ENCODE results near the gene C3orf80.
"Not testable (repeated sequence)": the region's sequence is repeated elsewhere in the genome, so short reads cannot be mapped to it uniquely, and the experiment has no call there.

C3orf80 gene

DNA sequence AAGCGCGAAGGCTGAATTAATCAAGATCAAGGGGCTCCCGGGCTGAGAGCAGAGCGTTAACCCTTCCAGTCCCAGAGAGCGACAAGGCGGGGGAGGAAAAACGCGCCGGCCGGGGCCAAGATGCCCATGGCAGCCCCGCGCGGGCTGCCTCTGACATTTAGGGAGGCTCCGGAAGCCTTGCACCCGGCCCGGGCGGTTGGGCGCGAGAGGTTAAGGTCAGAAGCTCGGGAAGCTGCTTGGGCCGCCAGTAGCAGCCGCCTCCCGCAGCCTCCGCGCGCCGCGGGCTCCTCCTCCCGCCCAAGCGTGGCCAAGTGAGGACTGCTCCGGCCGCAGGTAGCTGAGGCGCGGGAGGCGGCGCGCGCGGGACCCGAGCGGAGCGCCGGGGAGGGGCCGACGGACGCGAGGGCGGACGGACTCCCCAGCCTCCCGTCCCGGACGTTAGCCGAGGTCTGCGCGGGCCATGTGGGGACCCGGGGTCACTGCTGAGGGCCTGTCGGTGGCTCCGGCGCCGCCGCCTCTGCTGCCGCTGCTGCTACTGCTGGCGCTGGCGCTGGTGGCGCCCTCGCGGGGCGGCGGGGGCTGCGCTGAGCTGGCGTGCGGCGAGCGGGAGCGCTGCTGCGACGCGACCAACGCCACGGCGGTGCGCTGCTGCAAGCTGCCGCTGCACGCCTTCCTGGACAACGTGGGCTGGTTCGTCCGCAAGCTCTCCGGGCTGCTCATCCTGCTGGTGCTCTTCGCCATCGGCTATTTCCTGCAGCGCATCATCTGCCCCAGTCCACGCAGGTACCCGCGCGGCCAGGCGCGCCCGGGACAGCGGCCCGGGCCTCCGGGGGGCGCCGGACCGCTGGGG lies at the start of gene C3orf80:
Gene C3orf80, plus strand, starts transcription at position 247 of the 850 bp plus-strand sequence. Its CDS starts 214 bp downstream, at position 461.
- Mint-ChIP-seq H3K27ac (peak within 1 kb of the TSS; percentile 85), H3K27me3 (peaks cover 41 to 52% of the 10 kb centered on the region in 2 donors), H3K9me3 (no peaks in the 10 kb centered on the region), H3K4me3 (peak within 1 kb of the TSS; percentile 77 to 84), H3K36me3 (peaks cover 0 to 3% of the 10 kb centered on the region in 2 donors), H3K4me1 (peaks cover 16 to 23% of the 10 kb centered on the region in 2 donors)
- peak; percentile 32 for DNase-seq
- ATAC-seq (replicated peaks) = peak; percentile 82 to 84

DNA sequence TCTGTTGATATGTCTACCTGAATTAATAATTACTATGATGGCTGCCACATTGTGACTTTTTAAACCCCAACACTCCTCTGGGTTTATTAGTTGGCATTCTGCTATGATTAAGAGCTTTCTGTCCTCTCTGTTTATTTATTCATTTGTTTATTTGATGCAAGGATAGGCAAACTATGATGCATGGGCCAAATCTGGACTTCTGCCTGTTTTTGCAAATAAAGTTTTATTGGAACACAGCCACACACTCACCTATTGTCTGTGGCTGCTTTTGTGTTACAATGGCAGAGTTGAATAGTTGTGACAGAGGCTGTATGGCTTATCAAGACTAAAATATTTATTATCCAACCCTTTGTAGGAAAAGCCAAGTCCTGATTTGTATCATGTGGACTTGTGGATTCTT lies 48.3 kb upstream of the C3orf80 start:
- DNase-seq = no peak
- peaks cover 0 to 3% of the 10 kb centered on the region in 2 donors for H3K9me3 Mint-ChIP-seq
- H3K27ac Mint-ChIP-seq = no peak overlapping the region
- no peaks in the 10 kb centered on the region for H3K36me3 Mint-ChIP-seq
- H3K4me1 Mint-ChIP-seq = no peaks in the 10 kb centered on the region
- H3K27me3 Mint-ChIP-seq = peaks cover 7 to 8% of the 10 kb centered on the region in 2 donors
- no peak for ATAC-seq (replicated peaks)
- H3K4me3 Mint-ChIP-seq = no peak overlapping the region

DNA sequence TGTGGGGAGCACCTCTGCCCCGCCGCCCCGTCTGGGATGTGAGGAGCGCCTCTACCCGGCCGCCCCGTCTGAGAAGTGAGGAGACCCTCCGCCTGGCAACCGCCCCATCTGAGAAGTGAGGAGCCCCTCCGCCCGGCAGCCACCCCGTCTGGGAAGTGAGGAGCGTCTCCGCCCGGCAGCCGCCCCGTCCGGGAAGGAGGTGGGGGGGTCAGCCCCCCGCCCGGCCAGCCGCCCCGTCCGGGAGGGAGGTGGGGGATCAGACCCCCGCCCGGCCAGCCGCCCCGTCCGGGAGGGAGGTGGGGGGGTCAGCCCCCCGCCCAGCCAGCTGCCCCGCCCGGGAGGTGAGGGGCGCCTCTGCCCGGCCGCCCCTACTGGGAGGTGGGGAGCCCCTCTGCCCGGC lies 46.6 kb upstream of the C3orf80 start:
- H3K4me3 Mint-ChIP-seq; H3K36me3 Mint-ChIP-seq; H3K27ac Mint-ChIP-seq; ATAC-seq (replicated peaks); DNase-seq; H3K27me3 Mint-ChIP-seq; H3K9me3 Mint-ChIP-seq; H3K4me1 Mint-ChIP-seq: not testable (repeated sequence)

DNA sequence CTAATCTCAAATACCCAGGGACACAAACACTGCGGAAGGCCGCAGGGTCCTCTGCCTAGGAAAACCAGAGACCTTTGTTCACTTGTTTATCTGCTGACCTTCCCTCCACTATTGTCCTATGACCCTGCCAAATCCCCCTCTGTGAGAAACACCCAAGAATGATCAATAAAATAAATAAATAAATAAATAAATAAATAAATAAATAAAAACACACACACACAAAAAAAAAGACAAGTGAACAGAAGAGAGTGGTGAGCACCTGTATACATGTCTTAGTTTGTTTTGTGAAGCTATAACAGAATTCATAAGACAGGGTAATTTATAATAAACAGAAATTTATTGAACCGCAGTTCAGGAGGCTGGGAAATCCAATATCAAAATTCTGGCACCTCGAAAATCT lies 45.8 kb upstream of the C3orf80 start:
- H3K9me3 Mint-ChIP-seq; H3K36me3 Mint-ChIP-seq; ATAC-seq (replicated peaks); H3K27ac Mint-ChIP-seq; DNase-seq; H3K4me3 Mint-ChIP-seq; H3K27me3 Mint-ChIP-seq; H3K4me1 Mint-ChIP-seq: not testable (repeated sequence)

DNA sequence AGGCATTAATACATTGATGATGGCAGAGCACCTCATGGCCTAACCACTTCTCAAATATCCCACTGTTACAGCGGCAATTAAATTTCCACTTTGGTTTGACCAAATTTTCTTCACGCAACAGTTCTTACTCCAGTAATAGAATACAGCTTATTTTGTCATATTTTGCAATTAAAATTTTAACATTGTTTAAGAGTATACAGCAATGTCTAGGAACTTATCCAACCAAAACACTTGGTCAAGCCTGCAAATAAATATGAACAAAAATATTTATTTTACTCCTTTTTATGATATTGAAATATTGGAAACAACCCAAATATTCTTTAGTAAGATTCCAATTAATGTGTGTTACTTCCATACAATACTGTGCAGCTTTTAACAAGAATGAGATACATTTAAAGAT lies 45.3 kb upstream of the C3orf80 start:
- H3K4me1 Mint-ChIP-seq = peaks cover 0 to 1% of the 10 kb centered on the region in 2 donors
- no peaks in the 10 kb centered on the region for H3K36me3 Mint-ChIP-seq
- H3K4me3 Mint-ChIP-seq = no peak overlapping the region
- DNase-seq (no peak), ATAC-seq (replicated peaks) (no peak)
- peaks cover 0 to 3% of the 10 kb centered on the region in 2 donors for H3K9me3 Mint-ChIP-seq
- no peak overlapping the region for H3K27ac Mint-ChIP-seq
- peaks cover 7 to 8% of the 10 kb centered on the region in 2 donors for H3K27me3 Mint-ChIP-seq

DNA sequence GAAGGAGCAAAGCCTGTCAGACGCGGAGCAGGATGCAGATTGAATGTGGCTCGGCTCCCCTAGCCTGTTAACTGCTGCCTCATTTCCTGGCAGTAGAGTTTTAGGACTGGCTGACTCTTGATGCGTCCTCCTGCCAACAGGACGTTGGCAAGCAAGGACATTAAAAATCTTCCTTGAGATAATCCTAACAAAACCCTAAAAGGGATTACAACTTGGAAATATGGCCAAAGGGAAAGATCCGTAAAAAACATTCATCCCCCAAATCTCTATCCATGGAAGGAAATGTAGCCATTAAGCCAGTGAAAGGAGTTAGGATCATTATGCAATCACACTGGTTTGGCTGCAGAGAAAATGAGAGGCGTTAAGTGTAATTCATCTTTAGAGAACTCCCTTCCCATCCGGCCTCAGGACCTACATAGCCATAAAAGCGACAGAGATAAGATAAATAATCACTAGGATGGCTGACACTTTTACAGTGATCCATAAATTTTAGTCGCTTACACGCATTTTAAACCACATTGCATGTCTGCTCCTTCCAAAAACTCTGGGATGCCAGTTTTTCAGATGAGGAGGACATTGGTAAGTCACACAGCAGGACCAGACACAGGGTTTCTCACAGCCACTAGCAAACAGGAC lies 44.5 kb upstream of the C3orf80 start:
- Mint-ChIP-seq H3K4me3 (no peak overlapping the region), H3K27me3 (peaks cover 7 to 8% of the 10 kb centered on the region in 2 donors), H3K27ac (no peak overlapping the region), H3K9me3 (peaks cover 0 to 3% of the 10 kb centered on the region in 2 donors), H3K36me3 (no peaks in the 10 kb centered on the region), H3K4me1 (peaks cover 0 to 1% of the 10 kb centered on the region in 2 donors)
- DNase-seq = no peak
- no peak for ATAC-seq (replicated peaks)

DNA sequence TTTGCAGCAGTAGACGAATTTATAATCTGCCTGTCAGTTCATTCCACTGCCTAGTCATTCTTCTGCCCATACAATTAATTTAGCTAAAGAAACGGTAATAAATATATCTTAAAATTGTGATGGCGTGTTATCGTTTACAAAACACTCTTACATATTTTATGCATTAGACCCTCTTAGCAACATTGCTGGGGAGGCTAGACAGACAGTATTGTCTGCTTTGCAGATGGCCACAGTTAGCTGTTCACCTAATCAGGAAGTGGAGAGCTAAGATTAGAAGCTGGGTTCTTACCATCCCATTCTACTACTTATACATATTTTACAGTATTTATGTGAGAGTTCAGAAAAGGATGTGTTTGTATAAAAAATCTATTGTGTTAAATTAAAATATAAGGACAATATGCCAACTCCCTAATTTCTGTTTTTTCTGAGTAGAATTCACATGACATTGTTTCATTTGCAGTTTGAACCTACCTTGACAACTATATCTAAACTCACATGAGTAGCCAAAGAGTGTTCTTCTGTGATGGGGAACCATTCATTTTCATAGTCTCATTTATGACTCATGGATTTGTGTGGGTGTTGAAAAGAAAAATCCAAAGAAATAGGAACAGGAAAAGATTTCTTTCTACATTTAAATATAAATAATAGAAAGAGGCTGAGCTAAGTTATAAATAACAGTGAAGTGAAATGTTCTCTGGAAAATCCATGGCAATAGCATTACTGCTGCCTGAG lies 41.7 kb upstream of the C3orf80 start:
- no peak overlapping the region for H3K4me3 Mint-ChIP-seq
- DNase-seq = no peak
- no peak for ATAC-seq (replicated peaks)
- H3K36me3 Mint-ChIP-seq = no peaks in the 10 kb centered on the region
- peaks cover 0 to 1% of the 10 kb centered on the region in 2 donors for H3K4me1 Mint-ChIP-seq
- H3K9me3 Mint-ChIP-seq = no peaks in the 10 kb centered on the region
- H3K27me3 Mint-ChIP-seq = peaks cover 8 to 9% of the 10 kb centered on the region in 2 donors
- no peak overlapping the region for H3K27ac Mint-ChIP-seq

DNA sequence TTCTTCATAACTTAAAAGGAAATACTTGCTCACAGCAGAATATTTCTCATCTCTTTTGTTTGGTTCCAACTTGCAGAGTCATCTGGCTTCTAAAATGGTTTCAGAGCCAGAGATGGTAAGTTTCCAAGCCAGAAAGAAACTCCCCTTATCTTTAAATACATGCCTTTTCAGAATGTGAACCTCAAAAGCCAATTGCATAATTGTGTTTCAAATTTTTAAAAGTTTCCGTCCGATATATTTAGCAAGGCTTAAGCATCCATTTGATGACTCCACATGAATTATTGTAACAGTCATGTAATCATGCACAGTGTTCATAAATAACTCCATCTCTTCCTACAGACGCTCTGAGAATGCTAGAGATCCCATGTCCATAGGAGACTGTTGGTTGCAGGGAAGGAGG lies 40.6 kb upstream of the C3orf80 start:
- H3K27me3 Mint-ChIP-seq = peaks cover 8 to 10% of the 10 kb centered on the region in 2 donors
- H3K4me1 Mint-ChIP-seq = peaks cover 0 to 1% of the 10 kb centered on the region in 2 donors
- no peak overlapping the region for H3K4me3 Mint-ChIP-seq
- no peaks in the 10 kb centered on the region for H3K36me3 Mint-ChIP-seq
- no peaks in the 10 kb centered on the region for H3K9me3 Mint-ChIP-seq
- no peak overlapping the region for H3K27ac Mint-ChIP-seq
- ATAC-seq (replicated peaks) (no peak), DNase-seq (no peak)

DNA sequence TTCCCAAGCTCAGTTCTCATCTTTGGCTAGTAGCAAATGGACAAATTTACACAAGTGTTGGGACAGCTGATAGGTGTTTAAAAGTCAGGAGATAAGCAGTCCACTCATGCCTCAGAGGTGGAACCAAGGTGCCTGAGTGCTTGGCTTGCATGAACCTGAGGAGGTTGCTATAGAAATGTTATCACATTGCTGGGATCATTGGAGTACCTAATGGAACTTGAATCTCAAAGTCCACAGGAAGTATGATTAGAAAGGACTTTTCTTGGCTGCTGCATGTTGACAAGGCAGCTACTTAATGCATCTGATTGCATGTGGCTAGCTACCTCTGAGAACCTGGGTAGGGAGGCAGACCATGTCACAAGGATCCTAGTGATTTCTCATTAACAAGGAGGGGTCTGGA lies 39.5 kb upstream of the C3orf80 start:
- DNase-seq (no peak), ATAC-seq (replicated peaks) (no peak)
- H3K27me3 Mint-ChIP-seq = peaks cover 3 to 6% of the 10 kb centered on the region in 2 donors
- H3K9me3 Mint-ChIP-seq = no peaks in the 10 kb centered on the region
- H3K4me1 Mint-ChIP-seq = peaks cover 0 to 1% of the 10 kb centered on the region in 2 donors
- no peaks in the 10 kb centered on the region for H3K36me3 Mint-ChIP-seq
- H3K27ac Mint-ChIP-seq = no peak overlapping the region
- H3K4me3 Mint-ChIP-seq = no peak overlapping the region

DNA sequence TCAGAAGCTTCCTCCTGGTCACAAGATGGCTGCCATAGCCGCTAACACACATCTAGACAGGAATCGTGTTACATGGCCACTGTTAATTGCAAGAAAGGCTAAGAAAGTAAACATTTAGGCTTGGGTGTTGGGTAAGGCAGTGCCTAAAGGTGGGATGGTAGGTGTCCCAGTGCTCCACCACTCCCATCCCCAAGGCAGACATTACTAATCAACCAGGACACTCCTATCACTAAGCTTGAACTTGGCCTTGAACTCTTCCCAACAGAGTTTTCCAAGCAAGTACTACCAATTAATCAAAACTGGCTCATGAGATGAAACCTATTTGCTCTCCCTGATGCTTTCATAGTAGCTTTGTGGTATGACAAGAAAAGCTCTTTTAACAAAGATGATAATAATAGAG lies 37.9 kb upstream of the C3orf80 start:
- Mint-ChIP-seq H3K27ac (no peak overlapping the region), H3K4me3 (no peak overlapping the region), H3K9me3 (no peaks in the 10 kb centered on the region), H3K27me3 (peaks cover 0 to 3% of the 10 kb centered on the region in 2 donors), H3K36me3 (no peaks in the 10 kb centered on the region), H3K4me1 (peaks cover 0 to 1% of the 10 kb centered on the region in 2 donors)
- no peak for DNase-seq
- ATAC-seq (replicated peaks) = no peak

DNA sequence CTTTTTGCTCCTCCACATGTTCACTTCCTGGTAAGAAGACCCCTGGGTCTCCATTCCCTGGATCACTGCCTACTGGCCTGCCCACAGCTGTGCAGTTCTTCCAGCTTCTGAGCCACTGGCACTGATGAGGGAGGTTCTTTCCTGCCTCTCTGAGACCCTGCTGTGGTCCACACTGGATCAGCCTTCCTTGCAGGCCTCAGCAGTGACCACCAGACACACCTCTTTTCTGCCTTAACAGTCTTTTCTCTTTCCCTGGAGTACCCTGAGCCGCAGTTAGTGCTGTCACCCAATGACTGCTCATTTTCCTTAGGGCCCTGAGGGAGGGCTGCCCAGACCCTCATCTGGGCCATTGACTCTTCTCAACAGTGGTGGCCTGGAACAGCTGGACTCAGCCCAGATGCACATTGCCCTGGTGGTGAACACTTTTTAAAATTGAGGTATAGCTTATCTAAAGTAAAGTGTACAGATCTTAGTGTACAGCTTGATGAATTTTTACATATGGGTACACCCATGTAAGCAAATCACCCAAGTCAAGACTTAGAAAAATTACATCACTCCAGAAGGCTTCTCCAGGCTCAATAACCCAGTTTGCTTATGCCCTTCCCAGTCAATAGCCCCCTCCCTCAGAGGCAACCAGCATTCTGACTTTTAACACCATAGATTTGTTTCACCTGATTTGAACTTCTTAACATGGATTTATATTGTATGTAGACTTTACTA lies 32.8 kb upstream of the C3orf80 start:
- H3K36me3 Mint-ChIP-seq = no peaks in the 10 kb centered on the region
- no peak overlapping the region for H3K4me3 Mint-ChIP-seq
- peaks cover 3 to 6% of the 10 kb centered on the region in 2 donors for H3K27me3 Mint-ChIP-seq
- H3K9me3 Mint-ChIP-seq = peaks cover 4% of the 10 kb centered on the region in 2 donors
- no peak for ATAC-seq (replicated peaks)
- H3K4me1 Mint-ChIP-seq = no peaks in the 10 kb centered on the region
- H3K27ac Mint-ChIP-seq = no peak overlapping the region
- no peak for DNase-seq

DNA sequence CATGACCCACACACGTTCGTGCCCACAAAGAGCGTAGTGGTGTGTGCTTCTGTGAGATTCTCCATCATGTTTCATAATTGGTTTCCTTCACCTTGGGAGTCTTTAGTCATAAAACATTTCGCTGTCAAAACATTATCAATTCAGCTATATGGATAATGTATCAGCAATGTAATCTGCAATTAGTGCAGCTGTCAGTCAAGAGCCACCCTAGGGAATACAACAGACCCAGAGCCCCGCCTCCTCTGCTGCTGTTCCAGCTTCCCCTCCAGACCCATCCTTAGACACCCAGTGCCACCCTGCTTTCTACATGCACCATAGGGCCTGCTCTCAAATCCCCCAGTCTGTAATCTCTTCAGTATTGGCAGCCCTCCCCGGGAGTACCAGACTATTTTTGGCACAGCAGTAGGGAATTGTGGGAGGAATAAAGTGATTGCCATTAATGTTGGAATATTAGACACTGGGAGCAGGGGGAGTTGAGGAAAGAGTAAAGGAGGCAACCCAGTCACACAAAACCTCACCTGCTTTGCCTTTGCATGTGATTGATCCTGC lies 31.5 kb upstream of the C3orf80 start:
- DNase-seq (no peak), ATAC-seq (replicated peaks) (no peak)
- no peaks in the 10 kb centered on the region for H3K36me3 Mint-ChIP-seq
- peaks cover 0 to 6% of the 10 kb centered on the region in 2 donors for H3K27me3 Mint-ChIP-seq
- H3K27ac Mint-ChIP-seq = peak overlapping the region; percentile 59
- no peak overlapping the region for H3K4me3 Mint-ChIP-seq
- H3K4me1 Mint-ChIP-seq = no peaks in the 10 kb centered on the region
- peaks cover 4% of the 10 kb centered on the region in 2 donors for H3K9me3 Mint-ChIP-seq

DNA sequence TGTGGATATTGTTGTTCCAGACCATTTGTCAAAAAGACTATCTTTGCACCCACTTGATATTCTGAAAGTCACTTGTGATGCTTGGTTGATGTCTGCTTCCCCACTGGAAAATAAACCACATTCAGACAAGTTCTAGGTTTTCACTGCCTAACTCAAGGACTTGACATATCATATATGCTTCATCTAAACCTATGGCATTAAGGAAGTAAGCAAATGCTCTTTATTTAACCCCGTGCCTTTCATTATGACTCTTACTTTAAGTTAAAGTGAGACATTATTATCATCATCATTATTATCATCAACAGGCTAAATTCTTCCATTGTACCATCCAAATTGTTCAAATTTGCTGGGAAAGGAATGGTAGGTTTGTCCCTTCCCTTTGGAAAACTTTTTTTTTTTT lies 30.8 kb upstream of the C3orf80 start:
- DNase-seq (no peak), ATAC-seq (replicated peaks) (no peak)

More for the DNA sequence above, 30.8 kb upstream of the C3orf80 start:
- no peak overlapping the region for H3K27ac Mint-ChIP-seq
- no peak overlapping the region for H3K4me3 Mint-ChIP-seq
- H3K36me3 Mint-ChIP-seq = no peaks in the 10 kb centered on the region
- H3K27me3 Mint-ChIP-seq = peaks cover 0 to 6% of the 10 kb centered on the region in 2 donors
- no peaks in the 10 kb centered on the region for H3K4me1 Mint-ChIP-seq
- peaks cover 4% of the 10 kb centered on the region in 2 donors for H3K9me3 Mint-ChIP-seq

Data from stimulated activated naive B cell treated with anti-CD40 and anti-IgM and Interleukin-4, amounts not matched to agents 10 μg/mL and 1 μg/mL and 100 μg/mL, for 72 hours (primary cell).